Thyroid gland (tissue), 4 donors: ENCODE measurements around the gene FEM1C. TPM values are rescaled to one million over a fixed set of nuclear protein-coding genes. Genes with fewer than 3 reads are reported as not detected.

Experiments
- DNase-seq, 2 donors: peaks; one replicate each; pipeline ENCODE4 v3.0.0-alpha.2; 2019
- H3K27ac ChIP-seq, 3 donors: fragments of 200-600 bp; sonication (generic); 1 replicate in 2 of 3; 2 replicates in 1 of 3; pipeline ENCODE4 v1.5.1; 2016 to 2019; ENCODE audit warnings: mild to moderate bottlenecking in 1 of 3, moderate library complexity in 1 of 3
- H3K27me3 ChIP-seq: fragments of 200-600 bp; sonication (generic); one replicate; pipeline ENCODE4 v1.5.1; 2019
- H3K36me3 ChIP-seq, 2 donors: fragments of 200-600 bp; sonication (generic); one replicate each; pipeline ENCODE4 v1.5.1; 2016 to 2019
- H3K4me1 ChIP-seq, 2 donors: fragments of 200-600 bp; sonication (generic); one replicate each; pipeline ENCODE4 v1.5.1; 2017 to 2019
- H3K4me3 ChIP-seq, 3 donors: fragments of 200-600 bp; sonication (generic); replicated peaks in 1 of 3; 1 replicate in 2 of 3; 2 replicates in 1 of 3; pipeline ENCODE4 v1.5.1; 2016; ENCODE audit warnings: mild to moderate bottlenecking in 1 of 3
- H3K9me3 ChIP-seq: fragments of 200-600 bp; sonication (generic); one replicate; pipeline ENCODE4 v1.5.1; 2017
- POLR2A ChIP-seq, 2 donors: fragments of 450-650 bp; IDR thresholded peaks; one replicate each; pipeline ENCODE4 v1.6.1; 2017; ENCODE audit warnings: antibody characterized with exemption in 2 of 2, mild to moderate bottlenecking in 2 of 2, moderate library complexity in 1 of 2
- WGBS, 2 donors: methylation state at CpG; one replicate each; pipeline ENCODE4 v1.1.5; 2017; 5-methylcytosine and 5-hydroxymethylcytosine counted together
- intact Hi-C: fragments of 100-400 bp; cut with DNase I; formaldehyde crosslinking; loops from one replicate; pipeline ENCODE4 v1.15.1; 2023
- total RNA-seq, 4 donors: library from RNA; depleted of rRNA; stranded (reverse); fragments of >200 nt; gene quantifications; one replicate each; pipeline ENCODE4 v1.2.3, GENCODE V29; 2016
- TF ChIP-seq, protein P1 (sequence below), 6 experiments: fragments of 200-600 bp in 3 of 6; fragments of 450-650 bp in 3 of 6; sonication (generic) in 3 of 6; IDR thresholded peaks; one replicate each; pipeline ENCODE4 v1.5.1; 2016 to 2019; ENCODE audit warnings: antibody characterized with exemption in 6 of 6, mild to moderate bottlenecking in 2 of 6, inconsistent platforms in 1 of 6, moderate library complexity in 1 of 6

FEM1C gene
- total RNA-seq, 4 donors from 2014 or later = 10.5 to 19.2 (median 14.2) TPM

DNA sequence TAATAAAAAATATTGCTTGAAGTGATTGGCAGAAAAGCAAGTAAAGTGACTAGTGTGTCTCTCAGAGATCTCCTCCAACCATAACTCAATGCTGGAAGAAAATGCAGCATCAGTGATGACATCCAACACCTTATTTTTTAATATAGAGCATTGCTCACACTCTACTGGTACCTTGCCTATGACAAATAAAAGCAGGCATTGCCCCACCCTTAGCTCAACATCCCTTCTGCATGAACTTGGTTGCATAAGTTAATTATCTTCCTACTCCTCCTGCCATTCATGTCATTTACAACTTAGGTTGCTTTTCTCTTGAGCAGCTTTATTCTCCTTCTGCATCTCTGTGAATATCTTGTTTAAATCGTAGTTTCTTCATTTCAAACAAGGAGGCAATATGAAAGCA lies 41.2 kb downstream of the FEM1C start:
- TF ChIP-seq, protein P1, sequence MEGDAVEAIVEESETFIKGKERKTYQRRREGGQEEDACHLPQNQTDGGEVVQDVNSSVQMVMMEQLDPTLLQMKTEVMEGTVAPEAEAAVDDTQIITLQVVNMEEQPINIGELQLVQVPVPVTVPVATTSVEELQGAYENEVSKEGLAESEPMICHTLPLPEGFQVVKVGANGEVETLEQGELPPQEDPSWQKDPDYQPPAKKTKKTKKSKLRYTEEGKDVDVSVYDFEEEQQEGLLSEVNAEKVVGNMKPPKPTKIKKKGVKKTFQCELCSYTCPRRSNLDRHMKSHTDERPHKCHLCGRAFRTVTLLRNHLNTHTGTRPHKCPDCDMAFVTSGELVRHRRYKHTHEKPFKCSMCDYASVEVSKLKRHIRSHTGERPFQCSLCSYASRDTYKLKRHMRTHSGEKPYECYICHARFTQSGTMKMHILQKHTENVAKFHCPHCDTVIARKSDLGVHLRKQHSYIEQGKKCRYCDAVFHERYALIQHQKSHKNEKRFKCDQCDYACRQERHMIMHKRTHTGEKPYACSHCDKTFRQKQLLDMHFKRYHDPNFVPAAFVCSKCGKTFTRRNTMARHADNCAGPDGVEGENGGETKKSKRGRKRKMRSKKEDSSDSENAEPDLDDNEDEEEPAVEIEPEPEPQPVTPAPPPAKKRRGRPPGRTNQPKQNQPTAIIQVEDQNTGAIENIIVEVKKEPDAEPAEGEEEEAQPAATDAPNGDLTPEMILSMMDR (IDR thresholded peaks at IDR 0.05) = no peak
- no peak for TF ChIP-seq POLR2A (IDR thresholded peaks at IDR 0.05)
- intact Hi-C loops = no loop called here

DNA sequence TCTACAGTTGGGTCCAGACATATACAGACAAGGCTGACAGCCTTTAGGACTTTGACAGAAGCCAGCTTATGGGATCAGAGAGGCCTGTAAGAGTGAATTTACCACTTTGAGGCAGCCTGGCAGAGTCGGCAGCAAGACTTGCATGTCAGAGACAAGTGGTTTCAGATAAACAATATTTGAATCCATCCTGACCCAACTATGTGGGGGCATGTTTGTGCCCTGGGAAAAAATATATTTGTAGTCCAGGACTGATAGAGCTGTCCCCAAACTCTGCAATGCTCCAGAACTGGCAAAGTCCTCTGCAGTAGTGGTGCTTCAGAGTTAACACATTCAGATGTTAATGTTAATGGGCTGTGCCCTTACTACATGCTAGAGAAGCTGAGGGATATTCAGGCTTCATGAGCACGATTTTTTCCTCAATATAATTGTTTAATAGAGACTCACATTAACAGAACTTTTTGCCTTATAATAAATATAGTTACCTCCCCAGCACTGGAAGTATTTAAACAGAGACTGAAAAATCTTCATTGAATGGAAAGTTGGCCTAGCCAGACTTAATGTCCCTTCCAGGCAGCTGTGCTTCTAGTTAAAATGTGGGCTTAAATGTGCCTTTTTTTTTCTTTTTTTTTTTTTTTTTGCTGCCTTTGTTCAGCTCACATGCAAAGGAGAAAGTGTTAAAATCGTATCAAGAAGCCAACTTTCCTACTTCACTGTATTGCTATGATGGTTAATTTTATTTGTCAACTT lies 42.9 kb downstream of the FEM1C start:
- no peak for DNase-seq
- TF ChIP-seq POLR2A (IDR thresholded peaks at IDR 0.05) = no peak
- TF ChIP-seq, protein P1 (IDR thresholded peaks at IDR 0.05) = no peak
- Histone ChIP-seq H3K4me1 (no peaks in the 10 kb centered on the region), H3K27me3 (no peaks in the 10 kb centered on the region), H3K36me3 (no peaks in the 10 kb centered on the region), H3K4me3 (no peak overlapping the region), H3K27ac (no peak overlapping the region), H3K9me3 (no peaks in the 10 kb centered on the region)
- 55 to 64% methylated on average over 3 of the region's 3 CpGs for WGBS, 2 donors
- intact Hi-C loops = no loop called here

More for the DNA sequence above, 41.2 kb downstream of the FEM1C start:
- no peaks in the 10 kb centered on the region for H3K9me3 ChIP-seq
- H3K4me1 ChIP-seq = no peaks in the 10 kb centered on the region
- H3K27me3 ChIP-seq = no peaks in the 10 kb centered on the region
- WGBS, 2 donors = 96 to 98% methylated on average over 1 of the region's 1 CpG
- DNase-seq = no peak
- H3K4me3 ChIP-seq = no peak overlapping the region
- H3K36me3 ChIP-seq = no peaks in the 10 kb centered on the region
- H3K27ac ChIP-seq = no peak overlapping the region

DNA sequence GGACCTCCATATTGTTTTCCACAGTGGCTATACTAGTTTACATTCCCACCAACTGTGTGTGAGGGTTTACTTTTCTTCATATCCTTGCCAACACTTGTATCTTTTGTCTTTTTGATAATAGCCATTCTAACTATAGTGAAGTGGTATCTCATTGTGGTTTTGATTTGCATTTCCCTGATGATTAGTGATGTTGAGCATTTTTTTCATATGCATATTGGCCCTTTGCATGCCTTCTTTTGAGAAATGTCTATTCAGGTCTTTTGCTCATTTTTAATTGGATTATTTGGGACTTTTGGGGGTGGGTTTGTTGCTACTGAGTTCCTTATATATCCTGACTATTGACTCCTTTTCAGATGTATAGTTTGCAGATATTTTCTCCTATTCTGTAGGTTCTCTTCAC lies 44.4 kb downstream of the FEM1C start:
- no peaks in the 10 kb centered on the region for H3K27me3 ChIP-seq
- intact Hi-C loops = no loop called here
- no peaks in the 10 kb centered on the region for H3K4me1 ChIP-seq
- no peaks in the 10 kb centered on the region for H3K36me3 ChIP-seq
- no peaks in the 10 kb centered on the region for H3K9me3 ChIP-seq
- DNase-seq = no peak
- no peak overlapping the region for H3K4me3 ChIP-seq
- no peak for TF ChIP-seq POLR2A (IDR thresholded peaks at IDR 0.05)
- TF ChIP-seq, protein P1 (IDR thresholded peaks at IDR 0.05) = no peak
- H3K27ac ChIP-seq = no peak overlapping the region

DNA sequence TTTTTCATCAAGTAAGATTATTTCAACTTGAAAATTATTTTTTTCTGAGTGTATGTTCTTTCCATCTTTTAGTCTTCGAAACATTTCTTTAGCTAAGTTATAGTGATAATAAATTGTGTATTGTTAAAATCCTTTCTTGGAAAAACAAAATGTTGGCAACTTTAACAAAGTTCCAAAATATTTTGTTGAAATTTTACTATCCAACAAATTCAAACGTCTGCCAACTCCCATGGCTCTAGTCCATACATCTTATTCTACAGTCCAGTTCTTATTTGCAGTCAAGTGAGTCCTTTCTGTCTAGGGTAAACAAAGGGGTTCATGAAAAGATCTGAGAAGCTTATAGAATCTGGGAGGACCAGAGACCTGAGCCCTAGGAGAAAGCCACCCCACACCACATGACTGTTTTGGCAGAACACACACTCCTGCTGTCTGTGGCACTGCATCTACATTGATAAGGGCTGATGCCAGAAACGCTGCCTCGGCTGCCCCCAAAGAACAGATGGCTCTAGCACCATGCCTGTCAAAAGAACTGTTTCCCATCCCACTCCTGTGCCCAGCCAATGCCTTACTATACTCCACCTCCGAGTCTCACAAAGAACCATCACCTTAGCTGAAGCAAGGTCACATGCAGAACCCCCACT lies 47.5 kb downstream of the FEM1C start:
- Histone ChIP-seq H3K4me3 (no peak overlapping the region), H3K9me3 (no peaks in the 10 kb centered on the region), H3K27me3 (no peaks in the 10 kb centered on the region), H3K4me1 (no peaks in the 10 kb centered on the region), H3K36me3 (no peaks in the 10 kb centered on the region), H3K27ac (no peak overlapping the region)
- TF ChIP-seq, protein P1 (IDR thresholded peaks at IDR 0.05) = no peak
- TF ChIP-seq POLR2A (IDR thresholded peaks at IDR 0.05) = no peak
- intact Hi-C loops = no loop called here
- no peak for DNase-seq
- WGBS, 2 donors = 74 to 82% methylated on average over 5 of the region's 5 CpGs

DNA sequence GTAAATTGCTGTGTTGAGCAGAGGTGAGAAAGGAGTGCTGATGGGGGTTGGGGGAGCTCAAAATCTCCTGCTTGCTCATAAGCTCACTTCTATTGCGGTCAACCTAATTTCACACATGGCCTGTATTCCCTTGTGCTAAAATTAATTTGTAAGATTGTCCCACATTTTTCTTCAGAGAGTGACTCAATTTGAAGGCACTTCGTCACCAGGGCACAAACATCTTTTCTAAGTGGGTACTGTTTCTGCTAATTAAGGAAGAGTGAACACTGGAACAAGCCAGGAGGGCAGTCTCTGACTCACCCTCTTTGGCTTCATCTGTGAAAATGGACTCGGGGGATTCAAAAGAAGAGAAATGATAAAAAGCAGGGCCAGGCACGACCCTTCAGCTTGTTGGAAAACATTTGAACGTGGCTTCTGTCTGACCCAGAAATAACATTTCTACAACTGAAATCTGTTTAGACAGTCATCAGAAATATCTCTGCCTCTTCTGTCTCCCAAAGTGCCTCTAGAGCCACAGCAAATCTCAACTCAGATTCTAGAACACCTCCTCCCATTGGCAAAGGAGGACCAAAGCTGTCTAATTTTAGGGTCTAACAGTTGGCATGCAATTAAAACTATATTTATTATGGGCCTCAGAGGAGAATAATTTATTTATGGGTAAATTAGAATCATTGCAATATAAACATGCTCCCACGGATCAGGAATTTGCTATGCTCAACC lies 49.8 kb downstream of the FEM1C start:
- WGBS, 2 donors = 77 to 83% methylated on average over 6 of the region's 6 CpGs
- Histone ChIP-seq H3K27me3 (no peaks in the 10 kb centered on the region), H3K36me3 (no peaks in the 10 kb centered on the region), H3K4me3 (no peak overlapping the region), H3K9me3 (no peaks in the 10 kb centered on the region), H3K4me1 (no peaks in the 10 kb centered on the region), H3K27ac (no peak overlapping the region)
- DNase-seq = no peak
- TF ChIP-seq, protein P1 (IDR thresholded peaks at IDR 0.05) = no peak
- TF ChIP-seq POLR2A (IDR thresholded peaks at IDR 0.05) = no peak
- intact Hi-C loops = no loop called here
